Measurements from ENCODE around the gene ACO2.
"Not testable (repeated sequence)": the region's sequence is repeated elsewhere in the genome, so short reads cannot be mapped to it uniquely, and the experiment has no call there.

Gene ACO2

DNA sequence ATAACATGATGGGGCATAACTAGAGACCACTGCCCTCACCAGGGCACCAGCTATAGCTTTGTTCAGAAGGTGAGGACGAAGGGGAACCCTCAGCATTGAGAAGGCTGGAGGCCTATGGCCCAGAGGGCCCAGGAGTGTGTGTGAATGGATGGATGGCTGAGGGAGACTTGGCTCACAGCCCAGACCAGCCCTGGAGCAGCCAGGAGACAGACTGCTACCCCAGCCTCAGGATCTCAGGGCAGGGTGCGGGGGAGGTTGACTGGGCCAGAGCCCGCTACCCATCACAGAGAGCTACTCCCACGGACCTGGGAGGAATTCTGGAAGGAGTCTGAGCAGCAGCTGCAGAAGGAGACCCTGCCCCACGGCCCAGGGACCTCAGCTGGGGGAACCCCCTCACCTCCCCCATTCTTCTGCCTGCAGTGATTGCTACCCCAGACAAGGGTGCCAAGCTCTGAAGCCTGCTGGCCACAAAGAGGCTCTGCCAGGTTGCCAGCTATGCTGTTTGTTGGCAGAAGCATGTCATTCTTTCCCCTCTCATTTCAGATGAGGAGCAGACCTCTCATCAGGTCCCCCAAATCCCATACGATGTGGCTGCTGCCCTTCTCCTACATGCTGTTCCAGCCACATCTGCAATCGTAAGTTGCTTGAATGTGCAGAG lies 86.5 kb downstream of the ACO2 start:
- Histone ChIP-seq H3K36me3 (replicated peaks; ENCODE audit: low read depth, low read length) (no peaks in the 10 kb centered on the region), H3K4me2 (ENCODE audit: low read length) (no peak overlapping the region), H3K4me1 (ENCODE audit: low read length) (no peaks in the 10 kb centered on the region), H3K4me3 (ENCODE audit: low read length) (no peak overlapping the region), H3K9me3 (ENCODE audit: insufficient read depth, low read length) (no peaks in the 10 kb centered on the region), H3K27me3 (ENCODE audit: low read depth, low read length) (peaks cover 8% of the 10 kb centered on the region), H3K27ac (ENCODE audit: low read length) (no peak overlapping the region), H3K9ac (ENCODE audit: low read length) (no peak overlapping the region), H4K20me1 (ENCODE audit: insufficient read depth, low read length) (no peaks in the 10 kb centered on the region), H2AFZ (ENCODE audit: low read depth, low read length) (no peak overlapping the region), H3K79me2 (ENCODE audit: low read length) (no peaks in the 10 kb centered on the region)
- TF ChIP-seq CTCF (IDR thresholded peaks at IDR 0.05; ENCODE audit: low read depth, low read length): no peak
- no peak for TF ChIP-seq EZH2phosphoT487 (IDR thresholded peaks at IDR 0.05; ENCODE audit: low read depth)

- Histone ChIP-seq H3K27ac (ENCODE audit: low read length) (no peak overlapping the region), H3K9me3 (ENCODE audit: insufficient read depth, low read length) (no peaks in the 10 kb centered on the region), H3K9ac (ENCODE audit: low read length) (no peak overlapping the region), H3K4me2 (ENCODE audit: low read length) (no peak overlapping the region), H3K4me3 (ENCODE audit: low read length) (no peak overlapping the region), H3K27me3 (ENCODE audit: low read depth, low read length) (peaks cover 17% of the 10 kb centered on the region), H4K20me1 (ENCODE audit: insufficient read depth, low read length) (no peaks in the 10 kb centered on the region), H3K79me2 (ENCODE audit: low read length) (no peaks in the 10 kb centered on the region), H3K36me3 (replicated peaks; ENCODE audit: low read depth, low read length) (no peaks in the 10 kb centered on the region), H2AFZ (ENCODE audit: low read depth, low read length) (no peak overlapping the region), H3K4me1 (ENCODE audit: low read length) (no peaks in the 10 kb centered on the region)
- no peak for TF ChIP-seq CTCF (IDR thresholded peaks at IDR 0.05; ENCODE audit: low read depth, low read length)
- TF ChIP-seq EZH2phosphoT487 (IDR thresholded peaks at IDR 0.05; ENCODE audit: low read depth): no peak
Measured at GRCh38 chr22:41556561-41556960, 87.6 kb downstream of the ACO2 start.

DNA sequence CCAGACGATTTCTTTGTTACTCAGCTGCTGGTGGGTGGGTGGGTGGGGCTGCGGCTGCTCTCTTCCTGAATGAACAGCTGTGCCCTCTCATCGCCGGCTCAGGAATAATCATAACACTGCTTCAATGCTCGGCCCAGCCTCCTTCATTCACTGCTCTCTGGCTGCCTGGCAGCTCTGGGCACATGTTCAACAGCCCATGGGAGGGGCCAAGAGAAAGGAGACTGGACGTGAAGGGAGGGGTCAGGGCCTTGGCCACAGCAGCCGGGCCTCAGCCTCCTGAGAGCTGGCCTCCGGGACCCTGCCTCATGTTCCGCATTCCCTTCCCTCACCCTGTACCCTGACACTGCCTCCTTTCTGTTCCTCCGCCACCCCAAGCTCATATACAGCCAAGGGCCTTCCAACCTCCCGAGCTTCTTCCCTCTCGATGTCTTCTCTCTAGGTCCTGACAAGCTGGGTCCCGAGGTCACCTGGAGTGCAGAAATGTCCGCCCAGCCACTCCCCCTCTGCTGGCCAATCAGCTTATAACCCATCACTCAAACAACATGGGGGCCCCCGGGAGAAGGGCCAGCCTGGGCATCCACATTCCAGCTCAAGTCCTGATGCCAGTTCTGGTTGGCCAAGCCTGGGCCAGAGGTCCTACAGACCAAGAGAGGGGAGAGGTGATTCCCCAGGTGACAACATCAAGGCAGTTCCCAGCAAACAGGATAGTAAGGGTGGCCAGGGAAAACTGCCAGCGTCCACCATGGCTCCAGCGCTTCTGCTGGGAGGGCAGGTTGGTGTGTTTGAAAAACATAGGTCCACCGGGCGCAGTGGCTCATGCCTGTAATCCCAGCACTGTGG lies 88.7 kb downstream of the ACO2 start:
- no peaks in the 10 kb centered on the region for H3K4me1 ChIP-seq (ENCODE audit: low read length)
- no peaks in the 10 kb centered on the region for H3K36me3 ChIP-seq (replicated peaks; ENCODE audit: low read depth, low read length)
- no peak overlapping the region for H3K4me3 ChIP-seq (ENCODE audit: low read length)
- no peaks in the 10 kb centered on the region for H4K20me1 ChIP-seq (ENCODE audit: insufficient read depth, low read length)
- H3K79me2 ChIP-seq (ENCODE audit: low read length): no peaks in the 10 kb centered on the region
- no peak overlapping the region for H3K27ac ChIP-seq (ENCODE audit: low read length)
- H3K9ac ChIP-seq (ENCODE audit: low read length): no peak overlapping the region
- no peak for TF ChIP-seq EZH2phosphoT487 (IDR thresholded peaks at IDR 0.05; ENCODE audit: low read depth)
- no peak for TF ChIP-seq CTCF (IDR thresholded peaks at IDR 0.05; ENCODE audit: low read depth, low read length)
- H3K4me2 ChIP-seq (ENCODE audit: low read length): no peak overlapping the region
- 0 out of 2 replicates have a peak overlapping the region, but pooled peaks have one; percentile 14 for H2AFZ ChIP-seq (ENCODE audit: low read depth, low read length)
- H3K9me3 ChIP-seq (ENCODE audit: insufficient read depth, low read length): no peaks in the 10 kb centered on the region
- peaks cover 24% of the 10 kb centered on the region for H3K27me3 ChIP-seq (ENCODE audit: low read depth, low read length)

DNA sequence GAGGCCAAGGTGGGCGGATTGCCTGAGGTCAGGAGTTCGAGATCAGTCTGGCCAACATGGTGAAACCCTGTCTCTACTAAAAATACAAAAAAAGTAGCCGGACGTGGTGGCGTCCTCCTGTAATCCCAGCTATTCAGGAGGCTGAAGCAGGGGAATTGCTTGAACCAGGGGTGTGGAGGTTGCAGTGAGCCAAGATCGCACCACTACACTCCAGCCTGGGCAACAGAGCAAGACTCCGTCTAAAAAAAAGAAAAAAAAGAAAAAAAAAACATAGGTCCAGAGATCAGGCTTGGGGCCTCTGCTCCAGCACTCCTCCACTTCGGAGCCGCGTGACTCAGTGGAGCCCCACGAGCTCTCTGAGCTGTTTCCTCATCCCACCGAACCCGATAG lies 89.3 kb downstream of the ACO2 start:
- not testable (repeated sequence) for H3K27ac ChIP-seq (ENCODE audit: low read length); H2AFZ ChIP-seq (ENCODE audit: low read depth, low read length); H3K9ac ChIP-seq (ENCODE audit: low read length); H3K79me2 ChIP-seq (ENCODE audit: low read length); H3K4me2 ChIP-seq (ENCODE audit: low read length); H4K20me1 ChIP-seq (ENCODE audit: insufficient read depth, low read length); H3K4me1 ChIP-seq (ENCODE audit: low read length); H3K9me3 ChIP-seq (ENCODE audit: insufficient read depth, low read length); H3K36me3 ChIP-seq (replicated peaks; ENCODE audit: low read depth, low read length); H3K4me3 ChIP-seq (ENCODE audit: low read length)
- H3K27me3 ChIP-seq (ENCODE audit: low read depth, low read length): peaks cover 24% of the 10 kb centered on the region
